HepG2 (cell line): ENCODE measurements around the gene EPHX1. TPM values are rescaled to one million over a fixed set of nuclear protein-coding genes. Genes with fewer than 3 reads are reported as not detected.

ENCODE experiments used
- NR2C2 ChIP-seq: sonication (generic); formaldehyde crosslinking; IDR thresholded peaks from 2 replicates; pipeline ENCODE4 v1.4.0; 2020; ENCODE audit warnings: missing genetic modification reagents, mild to moderate bottlenecking, moderate library complexity, borderline replicate concordance
- RCOR2 ChIP-seq: IDR thresholded peaks from 2 replicates; pipeline ENCODE4 v1.6.1; 2016; ENCODE audit warnings: missing biosample characterization, missing genetic modification reagents
- SATB2 ChIP-seq: sonication (generic); formaldehyde crosslinking; IDR thresholded peaks from 2 replicates; pipeline ENCODE4 v1.5.0; 2020; ENCODE audit warnings: missing genetic modification reagents
- polyA plus RNA-seq, 8 experiments: library from polyadenylated mRNA; depleted of rRNA in 3 of 8; stranded (reverse) in 7 of 8; unstranded in 1 of 8; fragments of >200 nt; fragmentation: Illumina TruSeq in 4 of 8; extraction: Trizol in 4 of 8; gene quantifications; 2 replicates each; pipeline versions ENCODE4 v1.2.1 to v1.2.3, GENCODE V29; 2011 to 2016; ENCODE audit warnings: low read depth in 4 of 8, missing spikeins in 1 of 8, mixed read lengths in 1 of 8; ENCODE audit not compliant: insufficient read depth in 1 of 8
- total RNA-seq, 5 experiments: library from RNA; depleted of rRNA; stranded (reverse); fragments of >200 nt; fragmentation: Illumina TruSeq; extraction: Trizol; gene quantifications; 2 replicates each; pipeline ENCODE4 v1.2.3, GENCODE V29; 2016; ENCODE audit warnings: low read depth in 1 of 5
- TF ChIP-seq, protein P1 (sequence below): sonication (generic); formaldehyde crosslinking; IDR thresholded peaks from 2 replicates; pipeline ENCODE4 v1.4.0; 2020; ENCODE audit warnings: mild to moderate bottlenecking, missing genetic modification reagents

Gene EPHX1
- total and polyA plus RNA-seq, 2 of the 13 experiments (the other 11 are each of a cell fraction or from before 2014, with no cell fraction given), result 27.7 to 36.5 TPM

DNA sequence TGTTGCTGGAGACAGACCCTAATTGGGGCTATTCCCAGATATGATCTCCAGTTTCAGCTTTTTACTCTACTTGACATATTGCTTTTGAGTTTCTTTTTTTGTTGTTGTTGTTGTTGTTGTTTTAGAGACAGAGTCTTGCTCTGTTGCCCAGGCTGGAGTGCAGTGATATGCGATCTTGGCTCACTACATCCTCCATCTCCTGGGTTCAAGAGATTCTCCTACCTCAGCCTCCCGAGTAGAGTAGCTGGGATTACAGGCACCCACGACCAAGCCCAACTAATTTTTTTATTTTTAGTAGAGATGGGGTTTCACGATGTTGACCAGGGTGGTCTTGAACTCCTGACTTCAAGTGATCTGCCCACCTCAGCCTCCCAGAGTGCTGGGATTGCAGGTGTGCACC is 33.6 kb upstream of the EPHX1 start (continued):
- TF ChIP-seq NR2C2 (CRISPR knock-in tag), result no peak
- TF ChIP-seq, protein P1, sequence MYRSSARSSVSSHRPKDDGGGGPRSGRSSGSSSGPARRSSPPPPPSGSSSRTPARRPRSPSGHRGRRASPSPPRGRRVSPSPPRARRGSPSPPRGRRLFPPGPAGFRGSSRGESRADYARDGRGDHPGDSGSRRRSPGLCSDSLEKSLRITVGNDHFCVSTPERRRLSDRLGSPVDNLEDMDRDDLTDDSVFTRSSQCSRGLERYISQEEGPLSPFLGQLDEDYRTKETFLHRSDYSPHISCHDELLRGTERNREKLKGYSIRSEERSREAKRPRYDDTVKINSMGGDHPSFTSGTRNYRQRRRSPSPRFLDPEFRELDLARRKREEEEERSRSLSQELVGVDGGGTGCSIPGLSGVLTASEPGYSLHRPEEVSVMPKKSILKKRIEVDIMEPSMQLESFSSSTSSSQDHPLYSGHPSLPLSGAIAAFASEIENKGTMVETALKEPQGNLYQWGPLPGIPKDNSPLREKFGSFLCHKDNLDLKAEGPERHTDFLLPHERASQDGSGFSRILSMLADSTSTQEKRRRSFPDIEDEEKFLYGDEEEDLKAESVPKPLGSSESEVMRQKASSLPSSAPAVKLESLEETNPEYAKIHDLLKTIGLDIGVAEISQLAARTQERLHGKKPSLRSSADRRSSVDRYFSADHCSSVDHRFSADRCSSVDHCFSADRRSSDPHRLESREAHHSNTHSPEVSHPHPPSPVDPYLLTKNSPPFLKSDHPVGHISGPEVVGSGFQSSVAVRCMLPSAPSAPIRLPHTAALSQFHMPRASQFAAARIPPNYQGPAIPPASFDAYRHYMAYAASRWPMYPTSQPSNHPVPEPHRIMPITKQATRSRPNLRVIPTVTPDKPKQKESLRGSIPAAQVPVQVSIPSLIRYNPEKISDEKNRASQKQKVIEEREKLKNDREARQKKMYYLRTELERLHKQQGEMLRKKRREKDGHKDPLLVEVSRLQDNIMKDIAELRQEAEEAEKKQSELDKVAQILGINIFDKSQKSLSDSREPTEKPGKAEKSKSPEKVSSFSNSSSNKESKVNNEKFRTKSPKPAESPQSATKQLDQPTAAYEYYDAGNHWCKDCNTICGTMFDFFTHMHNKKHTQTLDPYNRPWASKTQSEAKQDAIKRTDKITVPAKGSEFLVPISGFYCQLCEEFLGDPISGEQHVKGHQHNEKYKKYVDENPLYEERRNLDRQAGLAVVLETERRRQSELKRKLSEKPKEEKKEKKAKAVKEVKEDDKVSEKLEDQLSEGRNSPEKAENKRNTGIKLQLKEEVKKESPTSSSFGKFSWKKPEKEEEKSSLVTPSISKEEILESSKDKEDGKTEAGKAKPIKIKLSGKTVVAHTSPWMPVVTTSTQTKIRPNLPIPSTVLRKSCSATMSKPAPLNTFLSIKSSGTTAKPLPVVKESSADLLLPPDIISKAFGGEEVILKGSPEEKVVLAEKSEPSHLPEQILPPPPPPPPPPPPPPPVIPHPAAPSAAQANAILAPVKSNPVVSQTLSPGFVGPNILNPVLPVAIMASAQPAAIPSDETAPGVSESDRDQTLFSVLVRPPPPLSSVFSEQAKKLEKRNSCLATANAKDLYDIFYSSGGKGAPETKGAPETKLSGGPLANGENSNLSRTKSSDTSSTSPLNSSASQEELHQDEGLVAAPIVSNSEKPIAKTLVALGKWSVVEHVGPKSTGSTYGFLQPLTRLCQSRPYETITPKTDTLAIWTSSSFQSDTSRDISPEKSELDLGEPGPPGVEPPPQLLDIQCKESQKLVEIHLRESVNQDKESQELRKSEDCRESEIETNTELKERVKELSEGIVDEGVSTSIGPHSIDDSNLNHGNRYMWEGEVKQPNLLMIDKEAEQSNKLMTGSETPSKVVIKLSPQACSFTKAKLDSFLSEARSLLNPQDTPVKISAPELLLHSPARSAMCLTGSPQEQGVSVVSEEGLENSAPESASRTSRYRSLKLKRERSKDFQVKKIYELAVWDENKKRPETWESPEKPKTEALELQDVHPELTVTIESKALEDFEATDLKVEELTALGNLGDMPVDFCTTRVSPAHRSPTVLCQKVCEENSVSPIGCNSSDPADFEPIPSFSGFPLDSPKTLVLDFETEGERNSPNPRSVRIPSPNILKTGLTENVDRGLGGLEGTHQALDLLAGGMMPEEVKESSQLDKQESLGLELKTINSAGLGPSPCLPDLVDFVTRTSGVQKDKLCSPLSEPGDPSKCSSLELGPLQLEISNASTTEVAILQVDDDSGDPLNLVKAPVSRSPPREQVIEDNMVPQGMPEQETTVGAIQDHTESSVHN (CRISPR knock-in tag), result no peak
- TF ChIP-seq SATB2, result no peak
- TF ChIP-seq RCOR2, result no peak
